ENCODE results near the gene TGFBR3L.
A peak's percentile ranks its signal among the peaks of the same experiment; 100 is the strongest.

TGFBR3L gene

GRCh38 chr19:7873304-7874075 lies 41.1 kb upstream of the TGFBR3L start:
- TF ChIP-seq CTCF (IDR thresholded peaks at IDR 0.05; ENCODE audit: control insufficient read depth, extremely low read depth, insufficient read depth) = no peak
- DNase-seq (ENCODE audit: low read depth) = no peak
- peak overlapping the region; percentile 65 for H3K4me3 ChIP-seq (ENCODE audit: low read depth, low read length)

- no peak for DNase-seq (ENCODE audit: low read depth)
- H3K4me3 ChIP-seq (ENCODE audit: low read depth, low read length) = peak within 1 kb of the TSS; percentile 65
- TF ChIP-seq CTCF (IDR thresholded peaks at IDR 0.05; ENCODE audit: control insufficient read depth, extremely low read depth, insufficient read depth) = no peak
Measured at GRCh38 chr19:7874076-7874896, 40.3 kb upstream of the TGFBR3L start, which contains the start of gene PRR36. PRR36 (minus strand) TSS chr19:7874390; CDS start chr19:7873689, 701 bp downstream.

DNA sequence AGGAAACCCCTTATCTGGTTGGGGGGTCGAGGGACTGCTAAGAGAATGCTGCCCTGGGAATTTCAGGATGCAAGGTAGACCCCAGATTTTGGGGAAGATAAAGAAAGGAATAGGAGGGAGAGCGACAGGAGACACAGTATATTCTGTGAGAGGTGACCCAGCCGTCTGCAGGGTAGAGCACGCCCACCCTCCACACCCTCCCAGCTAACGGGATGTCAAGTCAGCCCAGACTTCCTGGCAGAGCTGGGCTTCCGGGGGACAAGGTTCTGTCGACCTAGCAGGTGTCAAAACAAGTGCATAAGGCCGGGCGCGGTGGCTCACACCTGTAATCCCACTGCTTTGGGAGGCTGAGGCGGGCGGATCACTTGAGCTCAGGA lies 39.7 kb upstream of the TGFBR3L start:
- no peak for TF ChIP-seq CTCF (IDR thresholded peaks at IDR 0.05; ENCODE audit: control insufficient read depth, extremely low read depth, insufficient read depth)
- peak overlapping the region; percentile 65 for H3K4me3 ChIP-seq (ENCODE audit: low read depth, low read length)
- DNase-seq (ENCODE audit: low read depth) = no peak

DNA sequence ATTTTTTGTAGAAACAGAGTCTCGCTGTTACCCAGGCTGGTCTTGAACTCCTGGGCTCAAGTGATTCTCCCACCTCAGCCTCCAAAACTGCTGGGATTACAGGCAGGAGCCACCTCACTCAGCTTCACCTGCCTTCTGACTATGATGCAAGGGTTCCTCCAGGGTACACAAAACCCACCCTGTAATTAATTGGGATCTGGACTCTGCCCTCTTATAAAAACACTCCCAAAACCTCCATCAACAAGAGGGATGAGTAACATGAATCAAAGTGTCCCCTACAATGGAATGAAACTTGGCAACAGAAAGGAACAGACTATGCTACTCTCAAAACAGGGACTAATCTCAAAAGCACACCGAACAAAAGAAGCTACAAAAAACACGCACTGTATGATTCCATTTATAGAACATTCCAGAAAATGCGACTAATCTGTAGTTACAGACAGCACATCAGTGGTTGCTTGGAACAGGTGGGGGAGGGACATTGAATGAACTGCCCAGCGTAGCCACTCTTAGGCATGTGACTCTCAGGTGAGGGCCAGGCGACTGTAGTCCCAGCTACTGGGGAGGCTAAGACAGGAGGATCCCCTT lies 37.3 kb upstream of the TGFBR3L start:
- no peak for DNase-seq (ENCODE audit: low read depth)
- no peak for TF ChIP-seq CTCF (IDR thresholded peaks at IDR 0.05; ENCODE audit: control insufficient read depth, extremely low read depth, insufficient read depth)
- H3K4me3 ChIP-seq (ENCODE audit: low read depth, low read length) = no peak overlapping the region

GRCh38 chr19:7879111-7879807 lies 35.4 kb upstream of the TGFBR3L start:
- no peak for TF ChIP-seq CTCF (IDR thresholded peaks at IDR 0.05; ENCODE audit: control insufficient read depth, extremely low read depth, insufficient read depth)
- no peak for DNase-seq (ENCODE audit: low read depth)
- no peak overlapping the region for H3K4me3 ChIP-seq (ENCODE audit: low read depth, low read length)

- TF ChIP-seq CTCF (IDR thresholded peaks at IDR 0.05; ENCODE audit: control insufficient read depth, extremely low read depth, insufficient read depth) = no peak
- no peak for DNase-seq (ENCODE audit: low read depth)
- no peak overlapping the region for H3K4me3 ChIP-seq (ENCODE audit: low read depth, low read length)
Measured at GRCh38 chr19:7879836-7880235, 34.8 kb upstream of the TGFBR3L start.

All from LNCaP clone FGC (cell line).